Fibroblast of skin of left biceps (primary cell): Measurements from ENCODE around the gene CROCC2.

ENCODE experiments used
- DNase-seq, 2 experiments: peaks; one replicate each; pipeline ENCODE4 v3.0.0-alpha.2; 2013; ENCODE audit warnings: low read depth in 2 of 2

CROCC2 gene

GRCh38 chr2:240933966-240934700 is 28.0 kb downstream of the CROCC2 start:
- DNase-seq: no peak

GRCh38 chr2:240934701-240935102 is 28.6 kb downstream of the CROCC2 start:
- DNase-seq: no peak

GRCh38 chr2:240935103-240935876 is 29.2 kb downstream of the CROCC2 start:
- DNase-seq: no peak

GRCh38 chr2:240936106-240936505 is 30.0 kb downstream of the CROCC2 start:
- no peak for DNase-seq

GRCh38 chr2:240946046-240946445 is 39.9 kb downstream of the CROCC2 start:
- no peak for DNase-seq

- DNase-seq: no peak
Measured at GRCh38 chr2:240946654-240947053, 40.5 kb downstream of the CROCC2 start.

- DNase-seq: no peak
Measured at GRCh38 chr2:240947176-240947575, 41.0 kb downstream of the CROCC2 start.

- DNase-seq: no peak
Measured at GRCh38 chr2:240947607-240948006, 41.5 kb downstream of the CROCC2 start.

GRCh38 chr2:240948086-240948485 is 42.0 kb downstream of the CROCC2 start:
- no peak for DNase-seq

- no peak for DNase-seq
Measured at GRCh38 chr2:240948905-240949790, 43.0 kb downstream of the CROCC2 start.

- no peak for DNase-seq
Measured at GRCh38 chr2:240949791-240950705, 43.9 kb downstream of the CROCC2 start.

GRCh38 chr2:240951045-240951594 is 45.0 kb downstream of the CROCC2 start:
- no peak for DNase-seq

- DNase-seq: no peak
Measured at GRCh38 chr2:240952496-240953246, 46.5 kb downstream of the CROCC2 start.

- no peak for DNase-seq
Measured at GRCh38 chr2:240953426-240954410, 47.6 kb downstream of the CROCC2 start.

GRCh38 chr2:240954436-240955305 is 48.5 kb downstream of the CROCC2 start:
- no peak for DNase-seq

GRCh38 chr2:240955306-240956170 is 49.4 kb downstream of the CROCC2 start:
- no peak for DNase-seq
